NCI-H524 (cell line): Measurements from ENCODE around the gene AGTPBP1.
"Not testable (repeated sequence)": the region's sequence is repeated elsewhere in the genome, so short reads cannot be mapped to it uniquely, and the experiment has no call there.

ENCODE experiments used
- DNase-seq, 2 experiments: peaks; one replicate each; lab custom pipeline; 2025; lab: John Stamatoyannopoulos, UW

AGTPBP1 gene

GRCh38 chr9:85719411-85719810, 22.3 kb downstream of the AGTPBP1 start:
- DNase-seq: not testable (repeated sequence)

- DNase-seq: not testable (repeated sequence)
Observed at GRCh38 chr9:85717818-85718217, 23.9 kb downstream of the AGTPBP1 start.

GRCh38 chr9:85717220-85717619, 24.5 kb downstream of the AGTPBP1 start:
- DNase-seq: no peak

GRCh38 chr9:85716031-85716877, 25.5 kb downstream of the AGTPBP1 start:
- no peak for DNase-seq

GRCh38 chr9:85715587-85715986, 26.2 kb downstream of the AGTPBP1 start:
- DNase-seq: no peak

GRCh38 chr9:85713897-85714296, 27.9 kb downstream of the AGTPBP1 start:
- DNase-seq: no peak

- no peak for DNase-seq
Observed at GRCh38 chr9:85704744-85705143, 37.0 kb downstream of the AGTPBP1 start.

- DNase-seq: no peak
Observed at GRCh38 chr9:85703398-85703797, 38.4 kb downstream of the AGTPBP1 start.

- no peak for DNase-seq
Observed at GRCh38 chr9:85702726-85703289, 38.9 kb downstream of the AGTPBP1 start.

- no peak for DNase-seq
Observed at GRCh38 chr9:85702191-85702590, 39.6 kb downstream of the AGTPBP1 start.

- no peak for DNase-seq
Observed at GRCh38 chr9:85700330-85700729, 41.4 kb downstream of the AGTPBP1 start.

GRCh38 chr9:85688361-85688760, 53.4 kb downstream of the AGTPBP1 start:
- DNase-seq: no peak

- DNase-seq: no peak
Observed at GRCh38 chr9:85685081-85685480, 56.7 kb downstream of the AGTPBP1 start.

GRCh38 chr9:85676790-85677189, 65.0 kb downstream of the AGTPBP1 start:
- no peak for DNase-seq

GRCh38 chr9:85667374-85667773, 74.4 kb downstream of the AGTPBP1 start:
- DNase-seq: no peak

GRCh38 chr9:85666086-85666485, 75.7 kb downstream of the AGTPBP1 start:
- no peak for DNase-seq

- no peak for DNase-seq
Observed at GRCh38 chr9:85662573-85662972, 79.2 kb downstream of the AGTPBP1 start.

- DNase-seq: no peak
Observed at GRCh38 chr9:85658716-85659115, 83.0 kb downstream of the AGTPBP1 start.

GRCh38 chr9:85653153-85653552, 88.6 kb downstream of the AGTPBP1 start:
- DNase-seq: no peak

GRCh38 chr9:85647571-85647970, 94.2 kb downstream of the AGTPBP1 start:
- DNase-seq: no peak

GRCh38 chr9:85645909-85646627, 95.7 kb downstream of the AGTPBP1 start:
- no peak for DNase-seq

GRCh38 chr9:85640425-85640824, 101.3 kb downstream of the AGTPBP1 start:
- no peak for DNase-seq

- no peak for DNase-seq
Observed at GRCh38 chr9:85639675-85640186, 102.0 kb downstream of the AGTPBP1 start.
